Measurements from ENCODE around the gene KIAA1217.

Gene KIAA1217, protein sequence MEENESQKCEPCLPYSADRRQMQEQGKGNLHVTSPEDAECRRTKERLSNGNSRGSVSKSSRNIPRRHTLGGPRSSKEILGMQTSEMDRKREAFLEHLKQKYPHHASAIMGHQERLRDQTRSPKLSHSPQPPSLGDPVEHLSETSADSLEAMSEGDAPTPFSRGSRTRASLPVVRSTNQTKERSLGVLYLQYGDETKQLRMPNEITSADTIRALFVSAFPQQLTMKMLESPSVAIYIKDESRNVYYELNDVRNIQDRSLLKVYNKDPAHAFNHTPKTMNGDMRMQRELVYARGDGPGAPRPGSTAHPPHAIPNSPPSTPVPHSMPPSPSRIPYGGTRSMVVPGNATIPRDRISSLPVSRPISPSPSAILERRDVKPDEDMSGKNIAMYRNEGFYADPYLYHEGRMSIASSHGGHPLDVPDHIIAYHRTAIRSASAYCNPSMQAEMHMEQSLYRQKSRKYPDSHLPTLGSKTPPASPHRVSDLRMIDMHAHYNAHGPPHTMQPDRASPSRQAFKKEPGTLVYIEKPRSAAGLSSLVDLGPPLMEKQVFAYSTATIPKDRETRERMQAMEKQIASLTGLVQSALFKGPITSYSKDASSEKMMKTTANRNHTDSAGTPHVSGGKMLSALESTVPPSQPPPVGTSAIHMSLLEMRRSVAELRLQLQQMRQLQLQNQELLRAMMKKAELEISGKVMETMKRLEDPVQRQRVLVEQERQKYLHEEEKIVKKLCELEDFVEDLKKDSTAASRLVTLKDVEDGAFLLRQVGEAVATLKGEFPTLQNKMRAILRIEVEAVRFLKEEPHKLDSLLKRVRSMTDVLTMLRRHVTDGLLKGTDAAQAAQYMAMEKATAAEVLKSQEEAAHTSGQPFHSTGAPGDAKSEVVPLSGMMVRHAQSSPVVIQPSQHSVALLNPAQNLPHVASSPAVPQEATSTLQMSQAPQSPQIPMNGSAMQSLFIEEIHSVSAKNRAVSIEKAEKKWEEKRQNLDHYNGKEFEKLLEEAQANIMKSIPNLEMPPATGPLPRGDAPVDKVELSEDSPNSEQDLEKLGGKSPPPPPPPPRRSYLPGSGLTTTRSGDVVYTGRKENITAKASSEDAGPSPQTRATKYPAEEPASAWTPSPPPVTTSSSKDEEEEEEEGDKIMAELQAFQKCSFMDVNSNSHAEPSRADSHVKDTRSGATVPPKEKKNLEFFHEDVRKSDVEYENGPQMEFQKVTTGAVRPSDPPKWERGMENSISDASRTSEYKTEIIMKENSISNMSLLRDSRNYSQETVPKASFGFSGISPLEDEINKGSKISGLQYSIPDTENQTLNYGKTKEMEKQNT (N-terminal part only)

GRCh38 chr10:24208661-24209431 is at the start of gene KIAA1217:
KIAA1217 (plus strand) TSS chr10:24209138; CDS start chr10:24209194, 56 bp downstream.
- peak within 1 kb of the TSS; percentile 59 for H3K4me3 ChIP-seq (ENCODE audit: low read depth, low read length)
- CTCF ChIA-PET = interaction anchor here (0.8 to 3.8 kb wide), 6 partner anchors 9 to 310 kb away, joined by 3 to 24 read pairs (median 4); no protein-coding TSS in a partner anchor
- TF ChIP-seq, protein P1, sequence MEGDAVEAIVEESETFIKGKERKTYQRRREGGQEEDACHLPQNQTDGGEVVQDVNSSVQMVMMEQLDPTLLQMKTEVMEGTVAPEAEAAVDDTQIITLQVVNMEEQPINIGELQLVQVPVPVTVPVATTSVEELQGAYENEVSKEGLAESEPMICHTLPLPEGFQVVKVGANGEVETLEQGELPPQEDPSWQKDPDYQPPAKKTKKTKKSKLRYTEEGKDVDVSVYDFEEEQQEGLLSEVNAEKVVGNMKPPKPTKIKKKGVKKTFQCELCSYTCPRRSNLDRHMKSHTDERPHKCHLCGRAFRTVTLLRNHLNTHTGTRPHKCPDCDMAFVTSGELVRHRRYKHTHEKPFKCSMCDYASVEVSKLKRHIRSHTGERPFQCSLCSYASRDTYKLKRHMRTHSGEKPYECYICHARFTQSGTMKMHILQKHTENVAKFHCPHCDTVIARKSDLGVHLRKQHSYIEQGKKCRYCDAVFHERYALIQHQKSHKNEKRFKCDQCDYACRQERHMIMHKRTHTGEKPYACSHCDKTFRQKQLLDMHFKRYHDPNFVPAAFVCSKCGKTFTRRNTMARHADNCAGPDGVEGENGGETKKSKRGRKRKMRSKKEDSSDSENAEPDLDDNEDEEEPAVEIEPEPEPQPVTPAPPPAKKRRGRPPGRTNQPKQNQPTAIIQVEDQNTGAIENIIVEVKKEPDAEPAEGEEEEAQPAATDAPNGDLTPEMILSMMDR (IDR thresholded peaks at IDR 0.05; ENCODE audit: insufficient read depth, low read length, missing control alignments) = no peak
- POLR2A ChIA-PET = interaction anchor here (1.2 kb wide), 1 partner anchor 125 kb away, joined by 3 read pairs; no protein-coding TSS in a partner anchor
- no peak for DNase-seq (ENCODE audit: low read depth, low spot score)

GRCh38 chr10:24162206-24162985 is 46.5 kb upstream of the KIAA1217 start:
- H3K4me3 ChIP-seq (ENCODE audit: low read depth, low read length) = no peak overlapping the region
- no peak for DNase-seq (ENCODE audit: low read depth, low spot score)
- CTCF ChIA-PET = no interaction called here
- POLR2A ChIA-PET = no interaction called here
- TF ChIP-seq, protein P1 (IDR thresholded peaks at IDR 0.05; ENCODE audit: insufficient read depth, low read length, missing control alignments) = no peak

GRCh38 chr10:24163485-24163884 is 45.5 kb upstream of the KIAA1217 start:
- no peak overlapping the region for H3K4me3 ChIP-seq (ENCODE audit: low read depth, low read length)
- TF ChIP-seq, protein P1 (IDR thresholded peaks at IDR 0.05; ENCODE audit: insufficient read depth, low read length, missing control alignments) = no peak
- DNase-seq (ENCODE audit: low read depth, low spot score) = no peak
- POLR2A ChIA-PET = no interaction called here
- CTCF ChIA-PET = no interaction called here

DNA sequence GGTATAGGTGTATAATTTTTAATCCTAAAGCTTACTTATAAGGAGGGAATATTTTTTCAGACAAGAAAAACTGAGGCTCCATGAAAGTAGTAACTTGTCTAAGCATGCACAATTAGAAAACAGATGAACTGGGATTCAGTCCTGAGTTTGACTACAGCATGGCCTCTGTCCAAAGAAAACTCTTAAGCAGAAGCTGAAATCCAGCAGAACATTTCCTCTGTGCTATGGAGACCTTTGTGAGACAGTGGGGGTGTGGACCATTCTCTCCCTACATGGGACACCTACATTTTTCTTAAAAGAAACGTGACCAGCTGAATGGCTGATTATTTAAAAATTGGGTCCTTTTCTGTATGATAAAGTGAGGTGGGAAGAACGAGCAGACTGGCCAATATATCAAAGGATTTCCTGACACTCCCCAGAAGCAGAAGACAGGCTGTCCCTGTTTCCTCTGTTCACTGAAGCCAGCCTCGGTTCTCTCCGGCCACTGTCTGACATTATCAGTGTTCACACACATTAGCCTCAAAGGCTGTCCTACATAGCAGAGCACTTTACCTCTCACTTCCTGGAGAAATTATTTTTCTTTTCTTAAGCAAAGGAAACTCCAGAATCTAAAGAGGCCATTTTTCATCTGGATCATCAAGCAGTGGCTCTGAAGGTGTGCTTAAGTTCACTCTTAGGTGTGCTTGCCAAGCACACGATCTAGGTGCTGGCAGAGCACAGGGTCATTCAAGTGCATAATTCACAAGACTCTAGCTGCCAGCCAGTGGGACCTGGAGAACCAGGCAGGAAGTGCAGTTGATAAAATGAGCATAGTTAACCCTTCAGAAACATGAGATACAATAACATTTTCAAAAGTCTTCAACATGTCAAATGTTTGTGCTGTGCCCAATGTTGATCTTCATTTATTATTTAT is 40.4 kb upstream of the KIAA1217 start:
- CTCF ChIA-PET = interaction anchor here (1.1 kb wide), 1 partner anchor 28 kb away, joined by 3 read pairs; no protein-coding TSS in a partner anchor

More for the DNA sequence above, 40.4 kb upstream of the KIAA1217 start:
- POLR2A ChIA-PET = no interaction called here
- H3K4me3 ChIP-seq (ENCODE audit: low read depth, low read length) = no peak overlapping the region
- TF ChIP-seq, protein P1 (IDR thresholded peaks at IDR 0.05; ENCODE audit: insufficient read depth, low read length, missing control alignments) = no peak
- no peak for DNase-seq (ENCODE audit: low read depth, low spot score)
